Calu3 (cell line): Measurements from ENCODE around the gene FOXD3. TPM values are rescaled to one million over a fixed set of nuclear protein-coding genes. Genes with fewer than 3 reads are reported as not detected.

ENCODE experiments used
- BruUV-seq: library from RNA; stranded (reverse); fragments of 400-500 nt; replicated peaks from 2 replicates; lab custom pipeline; 2021; lab: Mats Ljungman, UMichigan
- CTCF ChIA-PET: fragments of 300-600 bp; sonication (Branson Sonifier 250); formaldehyde crosslinking; loops from one replicate; lab custom pipeline; 2022; ENCODE audit warnings: antibody characterized with exemption; lab: Charles Lee
- DNase-seq: peaks from one replicate; pipeline ENCODE4 v3.0.0; 2022
- H3K27ac Mint-ChIP-seq: one replicate; pipeline ENCODE4 v1.8.0; 2022; ENCODE audit warnings: mixed read lengths; ENCODE audit not compliant: unreplicated experiment
- H3K27me3 Mint-ChIP-seq: one replicate; pipeline ENCODE4 v1.8.0; 2022; ENCODE audit warnings: mixed read lengths; ENCODE audit not compliant: unreplicated experiment
- H3K36me3 Mint-ChIP-seq: one replicate; pipeline ENCODE4 v1.8.0; 2022; ENCODE audit warnings: mild to moderate bottlenecking, moderate library complexity, mixed read lengths; ENCODE audit not compliant: insufficient read depth, unreplicated experiment
- H3K4me1 Mint-ChIP-seq: one replicate; pipeline ENCODE4 v1.8.0; 2022; ENCODE audit warnings: mild to moderate bottlenecking, low read depth, mixed read lengths; ENCODE audit not compliant: unreplicated experiment
- H3K4me3 Mint-ChIP-seq: one replicate; pipeline ENCODE4 v1.8.0; 2022; ENCODE audit warnings: mild to moderate bottlenecking, low read depth, moderate library complexity, mixed read lengths; ENCODE audit not compliant: unreplicated experiment
- H3K9me3 Mint-ChIP-seq: one replicate; pipeline ENCODE4 v1.8.0; 2022; ENCODE audit warnings: low read depth, mixed read lengths; ENCODE audit not compliant: unreplicated experiment
- CTCF ChIP-seq: fragments of 200-600 bp; IDR thresholded peaks from one replicate; pipeline ENCODE4 v1.8.0; 2022; ENCODE audit warnings: antibody characterized with exemption; ENCODE audit not compliant: unreplicated experiment
- intact Hi-C: fragments of 100-400 bp; cut with micrococcal nuclease; formaldehyde crosslinking; loops from one replicate; pipeline ENCODE4 v1.10.0; 2022; ENCODE audit not compliant: unreplicated experiment
- microRNA-seq: library from miRNA; unstranded; fragments of <30 nt; microRNA quantifications from one replicate; pipeline ENCODE4 v1.2.0, GENCODE V29; 2022
- total RNA-seq: library from RNA; stranded (reverse); gene quantifications from 2 replicates; pipeline ENCODE4 v1.2.3, GENCODE V29; 2022

Gene FOXD3
- total RNA-seq, 1 experiment from 2014 or later, result 0.28 TPM

GRCh38 chr1:63367215-63368103, 45.1 kb downstream of the FOXD3 start, which contains the start of gene ALG6:
Gene ALG6, plus strand, starts transcription at chr1:63367627. Its CDS starts 3,351 bp downstream, at chr1:63370978.
- intact Hi-C loops, result no loop called here
- H3K4me3 Mint-ChIP-seq, result peak within 1 kb of the TSS; percentile 100
- peak within 1 kb of the TSS; percentile 81 for H3K27ac Mint-ChIP-seq
- H3K4me1 Mint-ChIP-seq, result peaks cover 14% of the 10 kb centered on the region
- no TSS peak for BruUV-seq
- H3K36me3 Mint-ChIP-seq, result peaks cover 21% of the 10 kb centered on the region
- CTCF ChIA-PET, result interaction anchor here (0.7 kb wide), 1 partner anchor 178 kb away, joined by 4 read pairs; no protein-coding TSS in a partner anchor
- peak; percentile 99 for DNase-seq
- no peak for TF ChIP-seq CTCF
- H3K27me3 Mint-ChIP-seq, result no peaks in the 10 kb centered on the region
- H3K9me3 Mint-ChIP-seq, result peaks cover 2% of the 10 kb centered on the region

- no peak for TF ChIP-seq CTCF
- Mint-ChIP-seq H3K27me3 (no peaks in the 10 kb centered on the region), H3K36me3 (peaks cover 21% of the 10 kb centered on the region), H3K27ac (peak overlapping the region; percentile 81), H3K4me3 (peak overlapping the region; percentile 100), H3K4me1 (peaks cover 14% of the 10 kb centered on the region), H3K9me3 (peaks cover 2% of the 10 kb centered on the region)
- intact Hi-C loops, result no loop called here
- BruUV-seq, result no TSS peak
- CTCF ChIA-PET, result interaction anchor here (0.6 to 0.7 kb wide), 3 partner anchors 141 to 207 kb away, joined by 3 to 4 read pairs (median 4); no protein-coding TSS in a partner anchor
- DNase-seq, result no peak
Observed at GRCh38 chr1:63368131-63368530, 45.8 kb downstream of the FOXD3 start.

Small RNA genes within 50 kb of the gene (microRNA-seq; reads per million reads assigned to microRNA genes)
- not detected for gene MIR6068

Other genes with a start within 250 kb of the FOXD3 start
- 20.8 and 24.0 TPM in 2 replicates for gene ALG6, start 45.1 kb downstream of the FOXD3 start, total RNA-seq
- 42.1 and 52.1 TPM in 2 replicates for gene ITGB3BP, start 200.7 kb downstream of the FOXD3 start, total RNA-seq
- gene EFCAB7, start 201.0 kb downstream of the FOXD3 start, total RNA-seq, result 6.7 and 9.6 TPM in 2 replicates